Measurements from ENCODE around the gene OIP5.

Gene OIP5

DNA sequence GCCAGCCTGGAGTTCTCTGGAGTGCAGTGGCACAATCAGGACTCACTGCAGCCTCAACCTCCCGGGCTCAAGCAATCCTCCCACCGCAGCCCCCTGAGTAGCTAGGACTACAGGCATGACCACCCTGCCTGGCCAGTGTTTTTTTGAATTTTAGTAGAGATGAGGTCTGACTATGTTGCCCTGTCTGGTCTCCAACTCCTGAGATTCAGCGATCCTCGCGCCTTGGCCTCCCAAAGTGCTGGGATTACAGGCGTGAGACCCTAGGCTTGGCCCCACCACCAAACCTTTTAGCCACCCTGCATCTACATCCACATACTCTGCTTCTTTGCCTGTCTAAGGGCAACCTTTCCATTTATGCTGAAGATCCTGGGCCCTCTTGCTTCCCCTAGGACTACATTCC is 4.7 kb upstream of the OIP5 start:
- no peak overlapping the region for H3K4me3 ChIP-seq (ENCODE audit: low read length)
- no peaks in the 10 kb centered on the region for H3K27me3 ChIP-seq (replicated peaks; ENCODE audit: insufficient read depth, low read length)
- 0 out of 2 replicates have a peak, but pooled peaks cover 4% of the 10 kb centered on the region for H4K20me1 ChIP-seq (ENCODE audit: insufficient read depth, low read length)
- H3K9ac ChIP-seq (ENCODE audit: low read length), result no peak overlapping the region
- no peak for DNase-seq
- no peaks in the 10 kb centered on the region for H3K9me2 ChIP-seq (replicated peaks; ENCODE audit: insufficient read depth, low read length)
- no peaks in the 10 kb centered on the region for H3K9me3 ChIP-seq (replicated peaks; ENCODE audit: insufficient read depth, low read length)
- H3K79me2 ChIP-seq (ENCODE audit: low read length), result peaks cover 89% of the 10 kb centered on the region
- TF ChIP-seq EZH2phosphoT487 (IDR thresholded peaks at IDR 0.05; ENCODE audit: low read length) (no peak), EZH2 (optimal IDR thresholded peaks at IDR 0.05; ENCODE audit: low read depth, low read length) (no peak)
- TF ChIP-seq, protein P1, sequence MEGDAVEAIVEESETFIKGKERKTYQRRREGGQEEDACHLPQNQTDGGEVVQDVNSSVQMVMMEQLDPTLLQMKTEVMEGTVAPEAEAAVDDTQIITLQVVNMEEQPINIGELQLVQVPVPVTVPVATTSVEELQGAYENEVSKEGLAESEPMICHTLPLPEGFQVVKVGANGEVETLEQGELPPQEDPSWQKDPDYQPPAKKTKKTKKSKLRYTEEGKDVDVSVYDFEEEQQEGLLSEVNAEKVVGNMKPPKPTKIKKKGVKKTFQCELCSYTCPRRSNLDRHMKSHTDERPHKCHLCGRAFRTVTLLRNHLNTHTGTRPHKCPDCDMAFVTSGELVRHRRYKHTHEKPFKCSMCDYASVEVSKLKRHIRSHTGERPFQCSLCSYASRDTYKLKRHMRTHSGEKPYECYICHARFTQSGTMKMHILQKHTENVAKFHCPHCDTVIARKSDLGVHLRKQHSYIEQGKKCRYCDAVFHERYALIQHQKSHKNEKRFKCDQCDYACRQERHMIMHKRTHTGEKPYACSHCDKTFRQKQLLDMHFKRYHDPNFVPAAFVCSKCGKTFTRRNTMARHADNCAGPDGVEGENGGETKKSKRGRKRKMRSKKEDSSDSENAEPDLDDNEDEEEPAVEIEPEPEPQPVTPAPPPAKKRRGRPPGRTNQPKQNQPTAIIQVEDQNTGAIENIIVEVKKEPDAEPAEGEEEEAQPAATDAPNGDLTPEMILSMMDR (IDR thresholded peaks at IDR 0.05; ENCODE audit: low read length), result no peak
- no peak overlapping the region for H2AFZ ChIP-seq (ENCODE audit: low read length)
- no peaks in the 10 kb centered on the region; the same call in 1 of the 2 replicates for H3K4me1 ChIP-seq (ENCODE audit: low read length)
- no peak overlapping the region for H3K27ac ChIP-seq (ENCODE audit: low read length)
- peaks cover 18% of the 10 kb centered on the region for H3F3A ChIP-seq (ENCODE audit: insufficient read depth, low read length)
- H3K36me3 ChIP-seq (replicated peaks; ENCODE audit: insufficient read depth, low read length), result peaks cover 15% of the 10 kb centered on the region
- H3K4me2 ChIP-seq (ENCODE audit: low read depth, low read length), result no peak overlapping the region

DNA sequence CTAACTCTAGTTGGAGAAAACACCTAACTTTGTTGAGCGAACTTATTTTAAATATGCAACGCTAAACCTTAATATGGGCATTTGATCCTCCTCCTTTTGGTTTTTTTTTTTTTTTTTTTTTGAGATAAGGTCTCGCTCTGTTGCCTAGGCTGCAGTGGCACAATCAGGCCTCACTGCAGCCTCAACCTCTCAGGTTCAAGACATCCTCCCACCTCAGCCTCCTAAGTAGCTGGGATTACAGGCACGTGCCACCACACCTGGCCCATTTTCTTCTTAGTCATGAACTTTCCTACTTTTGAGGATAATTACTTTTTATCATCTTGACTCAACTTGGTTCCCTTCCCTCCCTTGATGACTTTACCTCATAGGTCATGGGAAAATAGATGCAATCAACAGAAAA is 4.2 kb upstream of the OIP5 start:
- H3F3A ChIP-seq (ENCODE audit: insufficient read depth, low read length), result peaks cover 18% of the 10 kb centered on the region
- H3K9ac ChIP-seq (ENCODE audit: low read length), result no peak overlapping the region
- no peak overlapping the region for H3K27ac ChIP-seq (ENCODE audit: low read length)
- no peaks in the 10 kb centered on the region for H3K9me2 ChIP-seq (replicated peaks; ENCODE audit: insufficient read depth, low read length)
- peaks cover 89% of the 10 kb centered on the region for H3K79me2 ChIP-seq (ENCODE audit: low read length)
- H3K27me3 ChIP-seq (replicated peaks; ENCODE audit: insufficient read depth, low read length), result no peaks in the 10 kb centered on the region
- no peak overlapping the region for H3K4me3 ChIP-seq (ENCODE audit: low read length)
- no peak overlapping the region for H3K4me2 ChIP-seq (ENCODE audit: low read depth, low read length)
- DNase-seq, result no peak
- H2AFZ ChIP-seq (ENCODE audit: low read length), result no peak overlapping the region
- peaks cover 11% of the 10 kb centered on the region; the same call in 1 of the 2 replicates for H3K36me3 ChIP-seq (replicated peaks; ENCODE audit: insufficient read depth, low read length)
- H4K20me1 ChIP-seq (ENCODE audit: insufficient read depth, low read length), result 0 out of 2 replicates have a peak, but pooled peaks cover 4% of the 10 kb centered on the region
- TF ChIP-seq EZH2phosphoT487 (IDR thresholded peaks at IDR 0.05; ENCODE audit: low read length) (no peak), EZH2 (optimal IDR thresholded peaks at IDR 0.05; ENCODE audit: low read depth, low read length) (no peak)
- TF ChIP-seq, protein P1 (IDR thresholded peaks at IDR 0.05; ENCODE audit: low read length), result no peak
- H3K9me3 ChIP-seq (replicated peaks; ENCODE audit: insufficient read depth, low read length), result no peaks in the 10 kb centered on the region
- no peaks in the 10 kb centered on the region; the same call in 1 of the 2 replicates for H3K4me1 ChIP-seq (ENCODE audit: low read length)

DNA sequence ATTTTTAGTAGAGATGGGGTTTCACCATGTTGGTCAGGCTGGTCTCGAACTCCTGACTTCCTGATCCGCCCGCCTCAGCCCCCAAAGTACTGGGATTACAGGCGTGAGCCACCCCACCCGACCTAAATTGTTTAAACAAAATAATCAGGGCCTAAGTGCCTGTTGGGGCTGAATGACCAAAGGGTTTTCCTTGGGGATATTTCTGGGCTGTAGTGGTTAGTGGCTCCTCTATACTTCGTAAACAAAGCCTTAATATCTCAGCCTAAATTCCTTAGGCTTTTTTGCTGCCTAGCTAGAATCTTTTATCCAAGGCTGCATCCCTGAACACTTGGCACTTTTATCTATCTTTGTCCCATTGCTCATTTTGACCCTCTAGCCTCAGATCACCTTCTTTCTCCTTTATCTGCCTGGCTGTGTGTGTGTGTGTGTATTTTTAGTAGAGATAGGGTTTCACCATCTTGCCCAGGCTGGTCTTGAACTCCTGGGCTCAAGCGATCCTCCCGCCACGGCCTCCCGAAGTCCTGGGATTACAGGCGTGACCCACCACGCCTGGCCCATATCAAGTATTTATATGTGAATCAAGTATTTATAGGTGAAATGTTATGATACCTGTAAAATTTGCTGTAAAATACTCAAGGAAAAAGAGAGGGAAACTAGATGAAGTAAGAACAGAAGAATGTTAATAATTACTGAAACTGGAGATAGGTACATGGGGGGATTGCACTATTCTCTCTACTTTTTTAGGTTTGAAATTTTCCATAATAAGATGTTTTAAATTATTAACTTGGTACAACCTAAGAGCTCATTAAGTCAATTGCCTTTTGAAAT is 2.1 kb upstream of the OIP5 start:
- peak overlapping the region; percentile 92 for H3K4me3 ChIP-seq (ENCODE audit: low read length)
- TF ChIP-seq EZH2 (optimal IDR thresholded peaks at IDR 0.05; ENCODE audit: low read depth, low read length) (no peak), EZH2phosphoT487 (IDR thresholded peaks at IDR 0.05; ENCODE audit: low read length) (no peak)
- TF ChIP-seq, protein P1 (IDR thresholded peaks at IDR 0.05; ENCODE audit: low read length), result no peak
- peak overlapping the region; percentile 11; the same call in 1 of the 2 replicates for H3K27ac ChIP-seq (ENCODE audit: low read length)
- no peak for DNase-seq
- peaks cover 18% of the 10 kb centered on the region for H3F3A ChIP-seq (ENCODE audit: insufficient read depth, low read length)
- no peaks in the 10 kb centered on the region for H3K9me2 ChIP-seq (replicated peaks; ENCODE audit: insufficient read depth, low read length)
- peaks cover 78% of the 10 kb centered on the region for H3K79me2 ChIP-seq (ENCODE audit: low read length)
- H3K4me2 ChIP-seq (ENCODE audit: low read depth, low read length), result peak overlapping the region; percentile 78
- H3K9me3 ChIP-seq (replicated peaks; ENCODE audit: insufficient read depth, low read length), result no peaks in the 10 kb centered on the region
- no peaks in the 10 kb centered on the region for H3K27me3 ChIP-seq (replicated peaks; ENCODE audit: insufficient read depth, low read length)
- H3K36me3 ChIP-seq (replicated peaks; ENCODE audit: insufficient read depth, low read length), result 0 out of 2 replicates have a peak, but pooled peaks cover 3% of the 10 kb centered on the region
- H3K9ac ChIP-seq (ENCODE audit: low read length), result peak overlapping the region; percentile 78; the same call in 1 of the 2 replicates
- H3K4me1 ChIP-seq (ENCODE audit: low read length), result peaks cover 8% of the 10 kb centered on the region
- peak overlapping the region; percentile 23 for H2AFZ ChIP-seq (ENCODE audit: low read length)
- 0 out of 2 replicates have a peak, but pooled peaks cover 4% of the 10 kb centered on the region for H4K20me1 ChIP-seq (ENCODE audit: insufficient read depth, low read length)
